ENCODE measurements around the gene TUBA4B. TPM values are rescaled to one million over a fixed set of nuclear protein-coding genes. Genes with fewer than 3 reads are reported as not detected.
A peak's percentile ranks its signal among the peaks of the same experiment; 100 is the strongest.

The TUBA4B gene
- total RNA-seq, 1 experiment from 2014 or later, result not detected

- Histone ChIP-seq H4K20me1 (ENCODE audit: control insufficient read depth, insufficient read depth, insufficient read length) (no peaks in the 10 kb centered on the region), H3K56ac (ENCODE audit: insufficient read length, low read depth, low read length) (no peak overlapping the region), H2BK15ac (ENCODE audit: low read depth, low read length) (no peak overlapping the region), H3K9me3 (ENCODE audit: control insufficient read depth, low read depth, low read length) (no peaks in the 10 kb centered on the region), H4K8ac (replicated peaks; ENCODE audit: insufficient read length, low read depth, low read length) (no peak overlapping the region), H3K27me3 (ENCODE audit: insufficient read depth, low read length) (no peaks in the 10 kb centered on the region), H4K91ac (ENCODE audit: insufficient read length, low read depth, low read length) (no peak overlapping the region), H3K4ac (ENCODE audit: low read depth, low read length) (no peak overlapping the region), H3K4me2 (ENCODE audit: insufficient read depth, insufficient read length, low read length) (peak overlapping the region; percentile 65), H3T11ph (ENCODE audit: low read length) (no peak overlapping the region), H2AFZ (ENCODE audit: low read length) (no peak overlapping the region), H3K23ac (ENCODE audit: insufficient read length, low read depth, low read length) (no peak overlapping the region), H2AK5ac (ENCODE audit: insufficient read length, low read length) (no peak overlapping the region), H2BK20ac (ENCODE audit: low read depth, low read length, poor library complexity, severe bottlenecking) (no peak overlapping the region), H3K14ac (ENCODE audit: insufficient read depth, low read length) (no peak overlapping the region; the same call in 1 of the 2 replicates), H3K18ac (ENCODE audit: insufficient read length, low read depth, low read length) (no peak overlapping the region), H3K9ac (ENCODE audit: extremely low read depth, insufficient read length, low read length) (peak overlapping the region; percentile 74), H2BK5ac (ENCODE audit: insufficient read length, low read length) (no peak overlapping the region), H2BK12ac (ENCODE audit: insufficient read length, low read depth, low read length) (no peak overlapping the region), H3K23me2 (ENCODE audit: insufficient read length, low read depth, low read length, poor library complexity, severe bottlenecking) (no peaks in the 10 kb centered on the region), H4K5ac (ENCODE audit: insufficient read length, low read depth, low read length) (no peak overlapping the region), H3K79me2 (ENCODE audit: insufficient read depth, low read length) (0 out of 2 replicates have a peak, but pooled peaks cover 2% of the 10 kb centered on the region), H2BK120ac (ENCODE audit: low read depth, low read length, poor library complexity, severe bottlenecking) (no peak overlapping the region), H3K27ac (ENCODE audit: insufficient read length, low read depth, low read length) (no peak overlapping the region), H3K4me1 (ENCODE audit: insufficient read depth, low read length) (no peaks in the 10 kb centered on the region), H3K79me1 (ENCODE audit: insufficient read depth, low read depth, low read length, poor library complexity, severe bottlenecking) (no peaks in the 10 kb centered on the region)
- DNase-seq, result no peak
- WGBS (ENCODE audit: extremely low coverage, insufficient read length, low lambda C conversion rate), result no CpG with 5 or more reads among the region's 19 CpGs
- H3K36me3 Mint-ChIP-seq (ENCODE audit: insufficient read depth in 1 of 3, low read depth in 3 of 3), result peaks cover 22 to 54% (median 48%) of the 10 kb centered on the region in 3 experiments
- H3K27me3 Mint-ChIP-seq (ENCODE audit: low read depth), result no peaks in the 10 kb centered on the region
- peak overlapping the region; percentile 81 to 99 for H3K4me3 Mint-ChIP-seq
- TF ChIP-seq CTCF (conservative IDR thresholded peaks at IDR 0.05), result no peak
- peak overlapping the region in 1 of 3 experiments; percentile 40; a peak in 1 of 7 replicates for H3K27ac Mint-ChIP-seq
- H3K9me3 Mint-ChIP-seq, result no peaks in the 10 kb centered on the region; a peak in 1 of 5 replicates
- peaks cover 11% of the 10 kb centered on the region in 2 experiments for H3K4me1 Mint-ChIP-seq
These were observed 24.1 kb upstream of the TUBA4B start for GRCh38 chr2:219228911-219229304.
